ENCODE results near the gene CLCA4.

Gene CLCA4

GRCh38 chr1:86616871-86617270 is 70.0 kb downstream of the CLCA4 start:
- DNase-seq (ENCODE audit: low spot score) = peak; percentile 71

- peak; percentile 31 for DNase-seq (ENCODE audit: low spot score)
Observed at GRCh38 chr1:86618358-86618757, 71.5 kb downstream of the CLCA4 start.

- no peak for DNase-seq (ENCODE audit: low spot score)
Observed at GRCh38 chr1:86619313-86619712, 72.4 kb downstream of the CLCA4 start.

GRCh38 chr1:86621286-86621685 is 74.4 kb downstream of the CLCA4 start:
- DNase-seq (ENCODE audit: low spot score) = no peak
